K562 (cell line): ENCODE measurements around the gene KRT14. TPM values are rescaled to one million over a fixed set of nuclear protein-coding genes. Genes with fewer than 3 reads are reported as not detected.

Experiments
- ATAC-seq: fragments of 200-7000 bp; cut with Tn5 transposase; 3 replicates; pipeline ENCODE4 v1.9.1; 2020; ENCODE audit warnings: moderate library complexity
- BruUV-seq: library from RNA; stranded (reverse); fragments of 400-500 nt; replicated peaks from 2 replicates; lab custom pipeline; 2021; lab: Mats Ljungman, UMichigan
- CTCF ChIA-PET: fragments of 300-600 bp; formaldehyde crosslinking; extraction: SDS; loops from one replicate; lab custom pipeline; 2021; ENCODE audit warnings: low intra/inter-chr PET ratio; lab: Yijun Ruan, JAX
- POLR2A ChIA-PET: fragments of 300-600, 350-650 bp; sonication (Branson Sonifier 250); formaldehyde crosslinking; extraction: SDS; loops from one replicate; lab custom pipeline; 2021; ENCODE audit warnings: antibody characterized with exemption, inconsistent platforms; lab: Yijun Ruan, JAX
- DNase-seq, 4 experiments: peaks; one replicate each; pipeline versions ENCODE4 v3.0.0 to v3.0.0-alpha.2; 2011 to 2018; ENCODE audit warnings: low spot score in 3 of 4, mixed read lengths in 3 of 4; ENCODE audit errors: extremely low read depth in 1 of 4
- FAIRE-seq: peaks from 2 replicates; lab custom pipeline; 2011; peaks lifted over from hg19 to GRCh38; lab: Jason Lieb, UNC
- H2AFZ ChIP-seq: 2 replicates; pipeline ENCODE4 v1.6.0; 2011; ENCODE audit warnings: low read depth, low read length, control low read depth, inconsistent platforms
- H3K27ac ChIP-seq: fragments of 200-600 bp; 3 replicates; pipeline ENCODE4 v1.8.0; 2011; ENCODE audit warnings: low read depth, mild to moderate bottlenecking, control low read depth, inconsistent platforms, low read length, moderate library complexity, mixed read lengths; ENCODE audit errors: extremely low read depth
- H3K27me3 ChIP-seq, 2 experiments: fragments of 300-600 bp in 1 of 2; 2 replicates in 1 of 2; 3 replicates in 1 of 2; pipeline versions ENCODE4 v1.6.0 to v1.8.0; 2011; ENCODE audit warnings: inconsistent platforms in 2 of 2, low read length in 2 of 2, mild to moderate bottlenecking in 1 of 2, mixed read lengths in 1 of 2, moderate library complexity in 1 of 2; ENCODE audit not compliant: control insufficient read depth in 2 of 2, insufficient read depth in 2 of 2
- H3K36me3 ChIP-seq: fragments of 300-600 bp; 3 replicates; pipeline ENCODE4 v1.8.0; 2011; ENCODE audit warnings: mild to moderate bottlenecking, low read length, inconsistent platforms; ENCODE audit not compliant: control insufficient read depth, insufficient read depth
- H3K4me1 ChIP-seq, 2 experiments: fragments of 200-600 bp in 1 of 2; replicated peaks in 1 of 2; 2 replicates in 1 of 2; 3 replicates in 1 of 2; pipeline versions ENCODE4 v1.5.1 to v1.8.0; 2011; ENCODE audit warnings: inconsistent platforms in 2 of 2, low read length in 2 of 2, mild to moderate bottlenecking in 1 of 2, mixed read lengths in 1 of 2, moderate library complexity in 1 of 2; ENCODE audit not compliant: control insufficient read depth in 2 of 2, insufficient read depth in 2 of 2
- H3K4me2 ChIP-seq: 2 replicates; pipeline ENCODE4 v1.6.1; 2011; ENCODE audit warnings: low read length, control low read depth, inconsistent platforms, mixed read lengths; ENCODE audit not compliant: insufficient read depth
- H3K4me3 ChIP-seq: fragments of 200-600 bp; sonication (generic), shearing (Covaris generic); 2 replicates; pipeline ENCODE4 v1.5.1; 2016; ENCODE audit warnings: control low read depth, inconsistent platforms
- H3K79me2 ChIP-seq: fragments of 200-600 bp; 3 replicates; pipeline ENCODE4 v1.8.0; 2011; ENCODE audit warnings: low read length, inconsistent platforms; ENCODE audit not compliant: control insufficient read depth, insufficient read depth
- H3K9ac ChIP-seq, 2 experiments: 2 replicates each; pipeline versions ENCODE4 v1.6.0 to v1.6.1; 2011; ENCODE audit warnings: low read depth in 2 of 2, low read length in 2 of 2, control low read depth in 1 of 2, inconsistent platforms in 1 of 2, mild to moderate bottlenecking in 1 of 2, mixed read lengths in 1 of 2; ENCODE audit not compliant: insufficient read depth in 1 of 2
- H3K9me1 ChIP-seq: one replicate; pipeline ENCODE4 v1.6.0; 2011; ENCODE audit warnings: inconsistent platforms, mild to moderate bottlenecking, low read length, moderate library complexity; ENCODE audit not compliant: control insufficient read depth, insufficient read depth
- H3K9me3 ChIP-seq: replicated peaks from 2 replicates; pipeline ENCODE4 v1.5.1; 2011; ENCODE audit warnings: low read depth, low read length, inconsistent platforms; ENCODE audit not compliant: control insufficient read depth, insufficient read depth
- H4K20me1 ChIP-seq: replicated peaks from 2 replicates; pipeline ENCODE4 v1.6.1; 2011; ENCODE audit warnings: low read length, inconsistent platforms, mixed read lengths; ENCODE audit not compliant: control insufficient read depth, insufficient read depth
- EGR1 ChIP-seq: fragments of 450-650 bp; conservative IDR thresholded peaks from 2 replicates; pipeline ENCODE4 v1.6.1; 2017; ENCODE audit warnings: mild to moderate bottlenecking
- ESRRA ChIP-seq: fragments of 450-650 bp; IDR thresholded peaks from 2 replicates; pipeline ENCODE4 v1.6.1; 2014; ENCODE audit warnings: low read depth, mild to moderate bottlenecking, moderate library complexity, borderline replicate concordance
- KLF6 ChIP-seq: fragments of 250-450 bp; sonication (Bioruptor Pico); IDR thresholded peaks from 2 replicates; pipeline ENCODE4 v1.4.0; 2020; ENCODE audit warnings: mild to moderate bottlenecking, moderate library complexity, borderline replicate concordance
- PCBP1 ChIP-seq: fragments of 200-400 bp; formaldehyde crosslinking; IDR thresholded peaks from 2 replicates; pipeline ENCODE4 v1.6.1; 2018; ENCODE audit warnings: mild to moderate bottlenecking, low read depth, low read length; ENCODE audit not compliant: poor library complexity, severe bottlenecking
- POLR2B ChIP-seq: fragments of 450-650 bp; IDR thresholded peaks from 2 replicates; pipeline ENCODE4 v1.6.1; 2018; ENCODE audit warnings: low read depth; ENCODE audit not compliant: partially characterized antibody
- PRPF4 ChIP-seq: fragments of 200-400 bp; formaldehyde crosslinking; IDR thresholded peaks from one replicate; pipeline ENCODE4 v1.6.1; 2017; ENCODE audit warnings: low read length, low read depth, mild to moderate bottlenecking; ENCODE audit not compliant: insufficient read depth, poor library complexity, severe bottlenecking
- RAD21 ChIP-seq, 2 experiments: fragments of 250-450 bp in 1 of 2; fragments of 450-650 bp in 1 of 2; sonication (Bioruptor Pico) in 1 of 2; formaldehyde crosslinking in 1 of 2; IDR thresholded peaks in 1 of 2; conservative IDR thresholded peaks in 1 of 2; 2 replicates each; pipeline versions ENCODE4 v1.4.0 to v1.8.0; 2020 to 2022; ENCODE audit warnings: mild to moderate bottlenecking in 2 of 2, moderate library complexity in 1 of 2
- SIN3A ChIP-seq, 2 experiments: fragments of 150-350 bp in 1 of 2; IDR thresholded peaks; 2 replicates each; pipeline ENCODE4 v1.6.1; 2011 to 2016; ENCODE audit warnings: borderline replicate concordance in 2 of 2, low read depth in 2 of 2, low read length in 2 of 2, mild to moderate bottlenecking in 2 of 2, moderate library complexity in 2 of 2; ENCODE audit not compliant: control insufficient read depth in 1 of 2
- SRF ChIP-seq, 2 experiments: fragments of 250-450, 450-650 bp in 1 of 2; sonication (Bioruptor Pico) in 1 of 2; sonication (generic) in 1 of 2; formaldehyde crosslinking; IDR thresholded peaks; 2 replicates each; pipeline versions ENCODE4 v1.5.0 to v1.5.1; 2020 to 2022; ENCODE audit warnings: mild to moderate bottlenecking in 1 of 2, missing genetic modification reagents in 1 of 2
- ZNF121 ChIP-seq: sonication (generic); formaldehyde crosslinking; conservative IDR thresholded peaks from 2 replicates; pipeline ENCODE4 v1.8.0; 2022; ENCODE audit warnings: missing genetic modification reagents
- ZNF436 ChIP-seq: fragments of 250-450, 450-650 bp; sonication (Bioruptor Pico); formaldehyde crosslinking; IDR thresholded peaks from 2 replicates; pipeline ENCODE4 v1.7.0; 2020; ENCODE audit warnings: mild to moderate bottlenecking
- ZNF589 ChIP-seq: fragments of 200-800 bp; sonication (Bioruptor generic); IDR thresholded peaks from 2 replicates; pipeline ENCODE4 v1.6.1; 2016; ENCODE audit warnings: low read depth, missing genetic modification characterization, missing compliant biosample characterization
- WGBS: fragments of 100-300 bp; shearing (Covaris generic); methylation state at CpG from one replicate; pipeline ENCODE4 v1.1.6; 2016; ENCODE audit warnings: low coverage, mixed read lengths; ENCODE audit not compliant: insufficient coverage; ENCODE audit errors: missing lambda C conversion rate; 5-methylcytosine and 5-hydroxymethylcytosine counted together
- in situ Hi-C: fragments of 300-500 bp; cut with MboI; formaldehyde crosslinking; loops from 4 replicates; pipeline ENCODE4 v1.15.0; 2018; ENCODE audit warnings: inconsistent platforms, mixed read lengths
- intact Hi-C: fragments of 100-400 bp; cut with micrococcal nuclease; formaldehyde crosslinking; loops from 2 replicates; pipeline ENCODE4 v1.14.2; 2022
- polyA plus RNA-seq, 8 experiments: library from polyadenylated mRNA; depleted of rRNA in 4 of 8; stranded (reverse) in 5 of 8; unstranded in 3 of 8; fragments of >200 nt; fragmentation: Nextera tagmentation in 2 of 8; fragmentation: Illumina TruSeq in 1 of 8; extraction: Ambion mirVana in 2 of 8; extraction: Trizol in 1 of 8; gene quantifications; 2 replicates each; pipeline versions ENCODE4 v1.2.1 to v1.2.3, GENCODE V29; 2011 to 2014; ENCODE audit warnings: inconsistent platforms in 1 of 8, missing spikeins in 1 of 8
- total RNA-seq, 7 experiments: library from RNA; depleted of rRNA in 6 of 7; stranded (reverse); fragments of >200 nt in 6 of 7; fragmentation: Illumina TruSeq in 2 of 7; extraction: Trizol in 2 of 7; gene quantifications; 2 replicates each; pipeline versions ENCODE4 v1.2.1 to v1.2.3, GENCODE V29; 2011 to 2021; ENCODE audit warnings: low replicate concordance in 1 of 7
- TF ChIP-seq, protein P1 (sequence below): sonication (generic); IDR thresholded peaks from 2 replicates; pipeline ENCODE4 v1.6.1; 2016
- TF ChIP-seq, protein P2 (sequence below): sonication (generic); formaldehyde crosslinking; IDR thresholded peaks from 2 replicates; pipeline ENCODE4 v1.8.1; 2023; ENCODE audit warnings: mild to moderate bottlenecking, missing genetic modification reagents

KRT14 gene
- total and polyA plus RNA-seq, 9 of the 15 experiments (the other 6 are each of a cell fraction or from before 2014, with no cell fraction given): 0.22 TPM; not detected in 8

DNA sequence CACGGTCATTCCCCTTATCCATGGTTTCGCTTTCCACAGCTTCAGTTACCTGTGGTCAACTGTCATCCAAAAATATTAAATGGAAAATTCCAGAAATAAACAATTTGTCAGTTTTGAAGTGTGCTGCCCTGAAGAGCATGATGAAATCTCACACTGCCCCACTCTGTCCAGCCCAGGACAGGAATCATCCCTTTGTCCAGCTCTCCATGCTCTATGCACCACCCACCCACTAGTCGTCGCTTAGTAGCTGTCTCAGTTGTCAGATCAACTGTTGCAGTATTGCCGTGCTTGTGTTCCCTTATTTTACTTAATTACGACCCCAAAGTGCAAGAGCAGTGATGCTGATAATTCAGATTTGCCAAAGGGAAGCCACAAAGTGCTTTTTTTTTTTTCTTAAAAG, 25.1 kb downstream of the KRT14 start (continued):
- TF ChIP-seq, protein P1, sequence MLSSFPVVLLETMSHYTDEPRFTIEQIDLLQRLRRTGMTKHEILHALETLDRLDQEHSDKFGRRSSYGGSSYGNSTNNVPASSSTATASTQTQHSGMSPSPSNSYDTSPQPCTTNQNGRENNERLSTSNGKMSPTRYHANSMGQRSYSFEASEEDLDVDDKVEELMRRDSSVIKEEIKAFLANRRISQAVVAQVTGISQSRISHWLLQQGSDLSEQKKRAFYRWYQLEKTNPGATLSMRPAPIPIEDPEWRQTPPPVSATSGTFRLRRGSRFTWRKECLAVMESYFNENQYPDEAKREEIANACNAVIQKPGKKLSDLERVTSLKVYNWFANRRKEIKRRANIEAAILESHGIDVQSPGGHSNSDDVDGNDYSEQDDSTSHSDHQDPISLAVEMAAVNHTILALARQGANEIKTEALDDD: 0 out of 2 replicates have a peak, but pooled peaks have one; percentile 16
- TF ChIP-seq PCBP1 (no peak), KLF6 (CRISPR knock-in tag) (no peak)

DNA sequence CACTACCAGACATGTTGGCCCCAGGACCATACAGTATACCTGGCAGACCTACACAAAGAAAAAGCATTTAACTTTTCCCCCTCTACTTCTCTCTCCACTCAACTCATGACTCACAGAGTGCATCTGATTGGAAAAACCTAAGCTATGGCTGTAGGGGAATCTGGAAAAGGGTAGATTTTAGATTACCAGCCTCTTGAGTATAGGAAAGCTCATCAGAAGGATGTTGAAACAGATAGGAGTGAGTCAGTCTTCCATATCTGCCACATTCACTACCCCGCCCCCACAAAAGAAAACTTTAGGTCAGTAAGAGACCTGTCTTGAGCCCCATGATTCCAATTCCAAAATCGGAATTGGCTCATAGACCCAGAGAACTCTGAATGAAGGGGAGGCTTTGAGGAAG, 27.1 kb downstream of the KRT14 start:
- H2AFZ ChIP-seq: no peak overlapping the region
- in situ Hi-C loops (no loop called here), intact Hi-C loops (no loop called here)
- H3K9ac ChIP-seq: no peak overlapping the region
- no TSS peak for BruUV-seq
- no peaks in the 10 kb centered on the region; a peak in 1 of 5 replicates for H3K4me1 ChIP-seq
- H3K79me2 ChIP-seq: no peaks in the 10 kb centered on the region
- no peaks in the 10 kb centered on the region for H3K9me3 ChIP-seq
- POLR2A ChIA-PET: interaction anchor here (0.6 to 2.7 kb wide), 2 partner anchors 10 to 853 kb away, joined by 3 to 12 read pairs; no protein-coding TSS in a partner anchor
- no peak for ATAC-seq
- H3K4me3 ChIP-seq: no peak overlapping the region
- H4K20me1 ChIP-seq: no peaks in the 10 kb centered on the region
- WGBS: 0% methylated on average over 2 of the region's 2 CpGs
- peaks cover 33 to 44% of the 10 kb centered on the region in 2 experiments for H3K27me3 ChIP-seq
- no peak overlapping the region for H3K4me2 ChIP-seq
- no peak for FAIRE-seq
- no peak overlapping the region for H3K27ac ChIP-seq
- CTCF ChIA-PET: interaction anchor here (1.8 kb wide), 1 partner anchor 103 kb away, joined by 6 read pairs; no protein-coding TSS in a partner anchor
- peak in 1 of 4 experiments; percentile 41 for DNase-seq
- no peaks in the 10 kb centered on the region for H3K36me3 ChIP-seq
- no peaks in the 10 kb centered on the region for H3K9me1 ChIP-seq
- TF ChIP-seq, protein P2, sequence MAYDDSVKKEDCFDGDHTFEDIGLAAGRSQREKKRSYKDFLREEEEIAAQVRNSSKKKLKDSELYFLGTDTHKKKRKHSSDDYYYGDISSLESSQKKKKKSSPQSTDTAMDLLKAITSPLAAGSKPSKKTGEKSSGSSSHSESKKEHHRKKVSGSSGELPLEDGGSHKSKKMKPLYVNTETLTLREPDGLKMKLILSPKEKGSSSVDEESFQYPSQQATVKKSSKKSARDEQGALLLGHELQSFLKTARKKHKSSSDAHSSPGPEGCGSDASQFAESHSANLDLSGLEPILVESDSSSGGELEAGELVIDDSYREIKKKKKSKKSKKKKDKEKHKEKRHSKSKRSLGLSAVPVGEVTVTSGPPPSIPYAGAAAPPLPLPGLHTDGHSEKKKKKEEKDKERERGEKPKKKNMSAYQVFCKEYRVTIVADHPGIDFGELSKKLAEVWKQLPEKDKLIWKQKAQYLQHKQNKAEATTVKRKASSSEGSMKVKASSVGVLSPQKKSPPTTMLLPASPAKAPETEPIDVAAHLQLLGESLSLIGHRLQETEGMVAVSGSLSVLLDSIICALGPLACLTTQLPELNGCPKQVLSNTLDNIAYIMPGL: no peak
- no peak for TF ChIP-seq ESRRA
- no peak for TF ChIP-seq PRPF4
- TF ChIP-seq EGR1: peak; percentile 78
- no peak for TF ChIP-seq ZNF436
- no peak for TF ChIP-seq SRF (CRISPR knock-in tag; IDR thresholded peaks at IDR 0.05)
- TF ChIP-seq ZNF589 (CRISPR knock-in tag): no peak
- TF ChIP-seq POLR2B: no peak
- no peak for TF ChIP-seq ZNF121 (CRISPR knock-in tag)
- no peak for TF ChIP-seq RAD21 (CRISPR knock-in tag; conservative IDR thresholded peaks at IDR 0.05 in 1 of 2, IDR thresholded peaks at IDR 0.05 in 1 of 2)
- TF ChIP-seq SIN3A (IDR thresholded peaks at IDR 0.05; ENCODE audit: borderline replicate concordance in 2 of 2, control insufficient read depth in 1 of 2, low read depth in 2 of 2, low read length in 2 of 2): no peak
